MM.1S (cell line): ENCODE data around the gene ANKRD13D.

ENCODE experiments used
- DNase-seq: peaks from one replicate; pipeline ENCODE4 v3.0.0-alpha.2; 2015
- H2AFZ ChIP-seq: fragments of 300-600 bp; sonication (generic); 2 replicates; pipeline ENCODE4 v1.6.0; 2016; ENCODE audit warnings: antibody characterized with exemption, low read length
- H3F3A ChIP-seq: fragments of 300-600 bp; sonication (generic); 2 replicates; pipeline ENCODE4 v1.6.1; 2016; ENCODE audit warnings: mild to moderate bottlenecking, antibody characterized with exemption, low read length, moderate library complexity, mixed read lengths; ENCODE audit not compliant: insufficient read depth
- H3K27ac ChIP-seq: fragments of 300-600 bp; sonication (generic); 2 replicates; pipeline ENCODE4 v1.5.1; 2016; ENCODE audit warnings: mild to moderate bottlenecking, low read length
- H3K27me3 ChIP-seq: fragments of 300-600 bp; sonication (generic); replicated peaks from 2 replicates; pipeline ENCODE4 v1.6.0; 2016; ENCODE audit warnings: low read length; ENCODE audit not compliant: insufficient read depth
- H3K36me3 ChIP-seq: fragments of 300-600 bp; sonication (generic); replicated peaks from 2 replicates; pipeline ENCODE4 v1.6.1; 2016; ENCODE audit warnings: mild to moderate bottlenecking, low read length, mixed read lengths; ENCODE audit not compliant: insufficient read depth
- H3K4me1 ChIP-seq: fragments of 300-600 bp; sonication (generic); 2 replicates; pipeline ENCODE4 v1.6.1; 2016; ENCODE audit warnings: low read length, mixed read lengths
- H3K4me2 ChIP-seq: fragments of 300-600 bp; sonication (generic); 2 replicates; pipeline ENCODE4 v1.6.0; 2016; ENCODE audit warnings: low read depth, low read length
- H3K4me3 ChIP-seq: fragments of 300-600 bp; sonication (generic); 2 replicates; pipeline ENCODE4 v1.5.1; 2016; ENCODE audit warnings: low read length, mixed read lengths
- H3K79me2 ChIP-seq: fragments of 300-600 bp; sonication (generic); 2 replicates; pipeline ENCODE4 v1.6.1; 2016; ENCODE audit warnings: mixed run types, low read length, mixed read lengths
- H3K9ac ChIP-seq: fragments of 300-600 bp; sonication (generic); 2 replicates; pipeline ENCODE4 v1.6.1; 2016; ENCODE audit warnings: low read length, mixed read lengths
- H3K9me2 ChIP-seq: fragments of 300-600 bp; sonication (generic); replicated peaks from 2 replicates; pipeline ENCODE4 v1.6.1; 2016; ENCODE audit warnings: mild to moderate bottlenecking, low read length, mixed read lengths; ENCODE audit not compliant: insufficient read depth
- H3K9me3 ChIP-seq: fragments of 300-600 bp; sonication (generic); replicated peaks from 2 replicates; pipeline ENCODE4 v1.6.1; 2016; ENCODE audit warnings: mild to moderate bottlenecking, low read length, mixed read lengths; ENCODE audit not compliant: insufficient read depth
- H4K20me1 ChIP-seq: fragments of 300-600 bp; sonication (generic); 2 replicates; pipeline ENCODE4 v1.6.1; 2016; ENCODE audit warnings: mild to moderate bottlenecking, low read length, moderate library complexity, mixed read lengths; ENCODE audit not compliant: insufficient read depth
- EZH2 ChIP-seq: fragments of 300-600 bp; sonication (generic); optimal IDR thresholded peaks from 2 replicates; pipeline ENCODE3; 2017; ENCODE audit warnings: low read depth, mild to moderate bottlenecking, antibody characterized with exemption, low read length, mixed read lengths
- EZH2phosphoT487 ChIP-seq: fragments of 300-600 bp; sonication (generic); IDR thresholded peaks from 2 replicates; pipeline ENCODE4 v1.6.1; 2018; ENCODE audit warnings: antibody characterized with exemption, low read length
- TF ChIP-seq, protein P1 (sequence below): fragments of 300-600 bp; sonication (generic); IDR thresholded peaks from 2 replicates; pipeline ENCODE4 v1.5.1; 2016; ENCODE audit warnings: antibody characterized with exemption, low read length, mixed read lengths

Gene ANKRD13D

DNA sequence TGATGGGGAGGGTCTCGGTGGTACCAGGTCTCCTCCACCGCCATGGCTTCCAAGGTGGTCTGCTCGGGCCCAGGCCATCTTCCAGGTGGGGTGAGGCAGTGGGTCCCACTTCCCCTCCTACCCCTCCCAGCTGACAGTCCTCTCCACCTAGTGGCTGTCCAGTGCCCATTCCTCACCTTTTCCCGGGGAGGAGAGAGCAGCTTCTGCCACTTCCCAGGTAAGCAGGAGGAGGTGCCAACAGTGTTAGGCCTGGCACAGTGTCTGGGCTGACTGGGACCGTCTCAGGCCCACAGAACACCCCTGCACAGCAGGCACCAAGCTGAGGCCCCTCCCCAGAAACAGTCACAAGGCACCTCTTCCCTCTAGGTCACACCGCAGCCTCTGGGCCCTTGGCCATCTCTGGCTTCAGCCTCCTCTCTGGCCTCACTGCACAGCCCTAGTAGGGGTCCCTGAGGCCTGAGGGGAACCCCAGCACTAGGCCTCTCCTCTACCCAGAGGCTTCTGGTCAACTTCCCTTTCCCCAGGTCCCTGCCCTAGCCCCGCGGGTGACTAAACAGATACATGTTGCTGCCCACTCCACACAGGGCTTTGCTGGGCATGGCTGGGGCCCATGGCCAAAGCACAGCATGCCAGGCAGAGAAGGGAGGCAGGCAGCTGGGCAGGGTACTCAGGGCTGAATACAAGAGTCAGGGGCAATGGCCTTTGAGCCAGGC lies 2.3 kb upstream of the ANKRD13D start:
- H3K36me3 ChIP-seq = peaks cover 10% of the 10 kb centered on the region; the same call in 1 of the 2 replicates
- DNase-seq = no peak
- H3K9me3 ChIP-seq = no peaks in the 10 kb centered on the region
- no peaks in the 10 kb centered on the region for H3K27me3 ChIP-seq
- H3K27ac ChIP-seq = peak overlapping the region; percentile 100
- no peak for TF ChIP-seq EZH2phosphoT487
- TF ChIP-seq, protein P1, sequence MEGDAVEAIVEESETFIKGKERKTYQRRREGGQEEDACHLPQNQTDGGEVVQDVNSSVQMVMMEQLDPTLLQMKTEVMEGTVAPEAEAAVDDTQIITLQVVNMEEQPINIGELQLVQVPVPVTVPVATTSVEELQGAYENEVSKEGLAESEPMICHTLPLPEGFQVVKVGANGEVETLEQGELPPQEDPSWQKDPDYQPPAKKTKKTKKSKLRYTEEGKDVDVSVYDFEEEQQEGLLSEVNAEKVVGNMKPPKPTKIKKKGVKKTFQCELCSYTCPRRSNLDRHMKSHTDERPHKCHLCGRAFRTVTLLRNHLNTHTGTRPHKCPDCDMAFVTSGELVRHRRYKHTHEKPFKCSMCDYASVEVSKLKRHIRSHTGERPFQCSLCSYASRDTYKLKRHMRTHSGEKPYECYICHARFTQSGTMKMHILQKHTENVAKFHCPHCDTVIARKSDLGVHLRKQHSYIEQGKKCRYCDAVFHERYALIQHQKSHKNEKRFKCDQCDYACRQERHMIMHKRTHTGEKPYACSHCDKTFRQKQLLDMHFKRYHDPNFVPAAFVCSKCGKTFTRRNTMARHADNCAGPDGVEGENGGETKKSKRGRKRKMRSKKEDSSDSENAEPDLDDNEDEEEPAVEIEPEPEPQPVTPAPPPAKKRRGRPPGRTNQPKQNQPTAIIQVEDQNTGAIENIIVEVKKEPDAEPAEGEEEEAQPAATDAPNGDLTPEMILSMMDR = peak; percentile 3; the same call in 1 of the 2 replicates
- TF ChIP-seq EZH2 = no peak
- H3K4me3 ChIP-seq = no peak overlapping the region
- no peaks in the 10 kb centered on the region for H3K9me2 ChIP-seq
- H3K4me2 ChIP-seq = no peak overlapping the region
- H3K4me1 ChIP-seq = peaks cover 19% of the 10 kb centered on the region
- H2AFZ ChIP-seq = no peak overlapping the region
- H3K9ac ChIP-seq = no peak overlapping the region
- no peaks in the 10 kb centered on the region for H4K20me1 ChIP-seq
- peaks cover 51% of the 10 kb centered on the region for H3K79me2 ChIP-seq
- peaks cover 39% of the 10 kb centered on the region for H3F3A ChIP-seq

- TF ChIP-seq, protein P1 = no peak
- no peak for TF ChIP-seq EZH2
- TF ChIP-seq EZH2phosphoT487 = no peak
- H3K9ac ChIP-seq = peak overlapping the region; percentile 100
- H3K9me3 ChIP-seq = no peaks in the 10 kb centered on the region
- peak overlapping the region; percentile 100 for H3K4me2 ChIP-seq
- H2AFZ ChIP-seq = peak overlapping the region; percentile 12; the same call in 1 of the 2 replicates
- H3K4me1 ChIP-seq = peaks cover 19% of the 10 kb centered on the region
- peaks cover 10% of the 10 kb centered on the region; the same call in 1 of the 2 replicates for H3K36me3 ChIP-seq
- no peak for DNase-seq
- H3K4me3 ChIP-seq = peak overlapping the region; percentile 100; the same call in 1 of the 2 replicates
- H3K27ac ChIP-seq = peak overlapping the region; percentile 100
- H3K27me3 ChIP-seq = no peaks in the 10 kb centered on the region
- H3K9me2 ChIP-seq = no peaks in the 10 kb centered on the region
- H3K79me2 ChIP-seq = peaks cover 43% of the 10 kb centered on the region
- no peaks in the 10 kb centered on the region for H4K20me1 ChIP-seq
- peaks cover 39% of the 10 kb centered on the region for H3F3A ChIP-seq
Measured at GRCh38 chr11:67287355-67288197, 1.5 kb upstream of the ANKRD13D start.

- Histone ChIP-seq H3K9me2 (no peaks in the 10 kb centered on the region), H3K9me3 (no peaks in the 10 kb centered on the region), H3K9ac (peak overlapping the region; percentile 100), H2AFZ (peak overlapping the region; percentile 12; the same call in 1 of the 2 replicates), H3K4me2 (peak overlapping the region; percentile 100), H3F3A (peaks cover 39% of the 10 kb centered on the region), H3K36me3 (peaks cover 13% of the 10 kb centered on the region), H3K79me2 (peaks cover 42% of the 10 kb centered on the region), H3K27ac (peak overlapping the region; percentile 100), H3K27me3 (no peaks in the 10 kb centered on the region), H4K20me1 (no peaks in the 10 kb centered on the region), H3K4me3 (peak overlapping the region; percentile 100), H3K4me1 (peaks cover 19% of the 10 kb centered on the region)
- no peak for DNase-seq
- TF ChIP-seq, protein P1 = no peak
Measured at GRCh38 chr11:67288198-67288451, 978 bp upstream of the ANKRD13D start.
